Ishikawa (cell line): ENCODE results near the gene REN.

Source experiments
- EP300 ChIP-seq: IDR thresholded peaks from 2 replicates; pipeline ENCODE4 v1.6.1; 2012; ENCODE audit warnings: borderline replicate concordance
- FOXM1 ChIP-seq: IDR thresholded peaks from 2 replicates; pipeline ENCODE4 v1.6.1; 2012; ENCODE audit warnings: low read depth, borderline replicate concordance
- NFIC ChIP-seq: IDR thresholded peaks from 2 replicates; pipeline ENCODE4 v1.6.1; 2012
- RAD21 ChIP-seq: IDR thresholded peaks from 2 replicates; pipeline ENCODE4 v1.6.1; 2012; ENCODE audit warnings: low read depth
- REST ChIP-seq: IDR thresholded peaks from 2 replicates; pipeline ENCODE4 v1.6.1; 2012; ENCODE audit warnings: low read depth, mild to moderate bottlenecking
- TAF1 ChIP-seq: IDR thresholded peaks from 2 replicates; pipeline ENCODE4 v1.6.1; 2012; ENCODE audit warnings: low read depth, mild to moderate bottlenecking
- TEAD4 ChIP-seq: IDR thresholded peaks from 2 replicates; pipeline ENCODE4 v1.6.1; 2012
- USF1 ChIP-seq: IDR thresholded peaks from 2 replicates; pipeline ENCODE4 v1.6.1; 2012

- TF ChIP-seq TEAD4 (no peak), FOXM1 (no peak), REST (no peak), TAF1 (no peak), NFIC (no peak), USF1 (no peak), RAD21 (no peak), EP300 (no peak)
Measured at GRCh38 chr1:204190212-204191211, 24.4 kb upstream of the REN start.
